Anterior cingulate cortex (tissue), 58 donors: ENCODE data around the gene ADRB1.

ENCODE experiments used
- DNase-seq, 58 donors: peaks; one replicate each; lab custom pipeline; 2025; lab: John Stamatoyannopoulos, UW

The ADRB1 gene

GRCh38 chr10:114043532-114044246 is at the start of gene ADRB1:
Gene ADRB1, plus strand, starts transcription at chr10:114043866. Its CDS starts 267 bp downstream, at chr10:114044133.
- peak in 57 of 58 donors; percentile 19 to 97 (median 88) for DNase-seq

- no peak for DNase-seq
These were observed 48.5 kb upstream of the ADRB1 start for GRCh38 chr10:113995201-113995600.

- no peak for DNase-seq
These were observed 46.2 kb upstream of the ADRB1 start for GRCh38 chr10:113997428-113997827.

GRCh38 chr10:113999531-113999930 is 44.1 kb upstream of the ADRB1 start:
- DNase-seq = no peak

GRCh38 chr10:114000457-114001010 is 43.1 kb upstream of the ADRB1 start:
- DNase-seq = no peak

DNA sequence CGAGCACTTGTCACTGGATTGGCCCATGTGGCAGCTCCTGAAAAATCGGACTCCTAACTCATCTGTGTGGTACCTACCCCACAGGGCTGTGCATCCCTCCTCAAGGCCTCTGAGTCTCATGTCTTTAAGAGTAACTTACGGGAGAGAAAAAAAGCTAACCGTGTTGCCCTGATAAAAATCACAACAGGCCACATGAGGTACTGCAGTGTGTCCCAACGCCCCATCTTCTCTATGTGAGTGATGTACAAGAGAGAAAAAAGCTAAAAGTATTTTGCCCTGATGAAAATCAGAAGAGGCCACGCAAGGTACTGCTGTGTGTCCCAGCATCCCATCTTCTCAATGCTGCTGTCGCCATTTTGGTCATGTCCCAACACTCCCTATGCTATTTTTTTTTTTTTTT is 41.2 kb upstream of the ADRB1 start:
- DNase-seq = no peak

DNA sequence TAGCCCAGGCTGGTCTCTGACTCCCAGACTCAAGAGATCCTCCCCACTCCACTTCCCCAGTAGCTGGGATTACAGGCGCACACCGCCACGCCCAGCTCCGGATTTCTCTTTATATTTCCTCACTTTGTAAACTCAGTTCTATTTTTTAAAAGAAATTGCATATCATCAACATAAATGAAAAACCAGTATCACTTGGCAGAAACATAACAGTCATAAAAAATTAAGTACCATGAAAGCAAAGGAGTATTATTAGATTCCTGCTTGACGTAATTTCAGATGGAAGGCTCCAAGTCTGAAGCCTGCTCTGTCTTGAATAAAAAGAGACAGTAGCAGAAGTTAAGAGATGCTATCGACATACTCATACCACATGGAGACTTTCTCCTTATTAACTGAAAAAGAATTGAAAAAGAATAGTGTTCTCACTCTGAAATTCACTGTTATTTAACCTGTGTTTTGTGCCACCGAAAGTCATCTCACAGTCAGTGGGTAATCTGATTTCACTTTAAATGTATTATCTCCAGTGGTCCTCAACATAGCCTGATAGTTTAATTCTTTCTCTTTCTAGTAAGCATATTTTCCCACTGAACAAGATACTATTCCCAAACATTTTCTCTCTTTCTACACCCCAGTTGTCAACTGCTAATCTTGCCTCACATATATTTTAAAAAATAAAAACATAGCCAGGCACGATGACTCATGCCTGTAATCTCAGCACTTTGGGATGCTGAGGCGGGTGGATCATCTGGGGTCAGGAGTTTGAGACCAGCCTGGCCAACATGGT is 40.3 kb upstream of the ADRB1 start:
- no peak for DNase-seq

- DNase-seq = no peak
These were observed 34.2 kb upstream of the ADRB1 start for GRCh38 chr10:114009281-114009996.

DNA sequence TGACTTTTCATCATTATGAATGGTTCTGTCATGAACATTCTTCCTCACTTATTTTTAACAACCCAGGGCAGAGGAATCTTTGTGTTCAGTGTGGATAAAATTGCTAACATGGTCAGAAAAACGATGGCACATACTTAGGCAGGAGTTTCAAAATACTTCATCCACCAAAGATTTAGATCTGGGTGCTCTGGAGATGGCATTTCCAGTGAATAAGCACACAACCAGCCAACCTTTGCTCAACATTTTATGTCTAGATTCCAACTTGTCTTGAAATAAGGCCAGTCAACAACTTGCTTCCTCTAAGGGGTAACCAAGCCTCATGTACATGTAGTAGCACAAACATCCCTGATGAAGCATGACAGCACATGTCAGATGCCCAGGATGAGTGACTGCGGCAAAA is 33.4 kb upstream of the ADRB1 start:
- no peak for DNase-seq

- no peak for DNase-seq
These were observed 31.0 kb upstream of the ADRB1 start for GRCh38 chr10:114012650-114013049.

DNA sequence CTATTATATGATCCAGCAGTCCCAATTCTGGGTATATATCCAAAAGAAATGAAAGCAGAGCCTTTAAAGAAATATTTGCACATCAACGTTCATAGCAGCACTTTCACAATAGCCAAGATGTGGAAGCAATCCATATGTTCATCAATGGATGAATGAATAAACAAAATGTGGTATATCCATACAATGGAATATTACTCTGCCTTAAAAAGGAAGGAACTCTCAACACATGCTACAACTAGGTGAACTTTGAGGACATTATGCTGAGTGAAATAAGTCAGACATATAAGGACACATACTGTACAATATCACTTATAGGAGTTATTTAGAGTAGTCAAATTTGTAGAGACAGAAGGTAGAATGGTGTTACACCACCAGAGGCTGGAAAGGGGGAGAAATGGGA is 28.0 kb upstream of the ADRB1 start:
- no peak for DNase-seq

GRCh38 chr10:114017271-114017670 is 26.4 kb upstream of the ADRB1 start:
- DNase-seq = peak in 17 of 58 donors; percentile 14 to 59 (median 27)

DNA sequence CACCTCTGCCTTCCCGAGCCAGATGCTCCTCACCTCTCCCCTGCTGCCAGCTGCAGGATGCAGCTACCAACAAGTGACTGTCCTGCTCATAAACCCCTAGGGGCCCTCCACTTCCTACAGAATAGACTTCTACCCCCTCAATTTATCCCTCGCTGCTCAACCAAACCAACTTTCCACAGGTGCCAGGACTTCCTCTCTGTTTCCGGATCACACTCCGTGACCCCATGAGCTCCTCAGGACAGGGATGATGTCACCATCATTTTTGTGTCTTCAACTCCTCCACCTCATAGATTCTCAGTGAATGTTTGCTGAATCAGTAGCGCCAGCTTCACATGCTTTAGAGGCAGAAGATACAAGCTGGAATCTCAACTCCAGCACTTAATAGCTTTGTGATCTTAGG is 25.8 kb upstream of the ADRB1 start:
- DNase-seq = no peak

DNA sequence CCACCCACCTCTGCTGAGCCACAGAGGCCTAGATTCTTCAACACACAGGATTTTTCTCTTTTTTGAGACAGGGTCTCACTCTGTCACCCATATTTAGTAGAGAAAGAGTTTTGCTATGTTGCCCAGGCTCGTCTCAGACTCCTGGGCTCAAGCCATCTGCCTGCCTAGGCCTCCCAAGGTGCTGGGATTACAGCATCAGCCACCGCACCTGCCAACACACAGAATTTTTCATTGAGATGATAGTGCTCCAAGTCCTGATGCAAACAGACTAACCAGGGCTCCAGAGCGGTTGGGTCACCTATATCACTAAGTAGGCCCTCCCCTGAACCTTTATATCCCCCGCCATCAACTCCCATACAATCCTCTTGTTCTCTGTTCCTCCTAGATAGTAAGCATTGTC is 24.4 kb upstream of the ADRB1 start:
- DNase-seq = no peak

GRCh38 chr10:114021154-114021553 is 22.5 kb upstream of the ADRB1 start:
- DNase-seq = peak in 33 of 58 donors; percentile 11 to 76 (median 32)

DNA sequence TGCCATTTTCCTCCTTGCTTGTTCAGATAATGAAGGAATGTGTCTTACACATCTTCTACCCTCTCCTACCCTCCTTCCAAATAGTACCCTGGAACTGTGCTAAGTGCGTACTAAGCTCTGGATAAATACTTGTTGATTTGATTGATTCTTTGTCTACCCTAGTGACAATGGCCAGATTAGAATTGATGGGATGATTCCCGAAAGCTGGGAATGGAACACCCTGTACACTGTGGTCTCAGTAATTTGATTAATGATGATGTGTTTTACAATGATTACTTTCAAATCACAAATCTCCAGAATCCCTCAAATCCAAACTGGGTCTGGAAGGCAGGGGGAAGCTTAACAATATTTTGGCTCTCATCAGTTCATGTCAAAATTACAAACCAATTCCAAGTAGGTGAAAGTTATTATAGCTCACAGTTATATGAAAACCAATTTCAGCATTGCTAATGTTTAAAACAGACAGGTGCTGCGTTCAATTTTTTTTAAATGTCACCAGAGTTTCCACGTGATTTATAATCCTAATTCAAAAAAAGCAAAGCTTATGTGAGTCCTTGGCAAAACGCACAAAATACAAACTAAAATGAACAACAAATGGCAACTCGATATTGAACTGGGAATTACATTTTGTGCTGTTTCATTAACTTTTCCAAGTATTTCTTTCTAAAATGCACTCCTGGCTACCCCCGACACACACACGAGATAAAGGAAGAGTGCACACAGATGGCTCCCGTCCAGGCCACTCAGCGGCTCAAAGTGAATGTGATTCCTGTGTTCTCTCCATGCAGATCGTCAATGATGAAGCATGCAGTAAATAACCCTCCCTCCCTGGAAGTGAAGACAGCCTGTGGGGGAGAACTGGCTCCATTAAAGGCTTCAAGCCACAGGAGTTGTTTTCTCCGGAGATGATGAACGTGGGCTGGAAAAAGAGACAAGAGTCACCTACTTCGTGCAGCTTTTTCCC is 21.7 kb upstream of the ADRB1 start:
- DNase-seq = no peak

DNA sequence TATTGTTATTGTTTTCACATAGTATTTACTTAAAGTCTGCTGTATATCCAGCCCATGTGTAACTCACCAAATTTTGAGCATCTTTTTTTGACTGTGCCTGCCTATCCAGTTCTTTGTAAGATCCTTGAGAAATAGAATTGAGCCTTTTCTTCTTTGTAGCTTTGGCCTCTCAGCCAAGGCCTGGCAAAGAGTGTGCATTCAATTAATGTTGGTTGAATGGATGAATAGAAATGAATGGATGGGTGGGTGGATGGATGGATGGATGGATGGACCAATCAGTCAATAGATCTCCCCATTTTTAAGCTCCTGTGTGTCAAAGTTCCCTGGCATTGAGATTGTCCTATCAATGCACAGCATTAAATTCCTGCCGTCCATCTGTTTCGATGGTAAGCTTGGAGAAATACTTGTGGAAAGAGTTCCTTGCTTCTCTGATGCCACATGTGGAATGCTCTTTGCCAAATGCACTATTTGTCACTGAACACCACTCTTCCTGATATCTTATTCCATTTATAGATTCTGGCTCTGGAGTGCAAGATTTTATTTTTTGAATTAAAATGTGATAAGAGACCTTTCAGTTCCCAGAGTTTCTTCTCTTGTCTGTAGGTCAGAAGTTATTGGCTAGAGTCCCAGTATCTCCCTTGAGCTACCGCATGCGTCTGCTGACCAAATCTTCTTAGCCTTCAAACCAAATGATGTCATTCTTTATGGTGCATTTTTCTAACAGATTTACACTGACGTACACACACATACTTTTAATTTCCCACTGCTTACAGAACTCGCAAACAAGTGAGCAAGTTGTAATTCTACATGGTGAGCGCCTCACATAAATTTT is 20.7 kb upstream of the ADRB1 start:
- DNase-seq = peak in 13 of 58 donors; percentile 4 to 65 (median 23)

GRCh38 chr10:114024876-114025610 is 18.6 kb upstream of the ADRB1 start:
- no peak for DNase-seq
